NB4 (cell line): ENCODE data around the gene PNKP.
A peak's percentile ranks its signal among the peaks of the same experiment; 100 is the strongest.

ENCODE experiments used
- DNase-seq: peaks from one replicate; pipeline ENCODE4 v3.0.0; 2010; ENCODE audit warnings: low read depth
- H3K4me3 ChIP-seq: one replicate; pipeline ENCODE4 v1.5.1; 2011; ENCODE audit warnings: mild to moderate bottlenecking, low read depth, low read length, moderate library complexity
- CTCF ChIP-seq: IDR thresholded peaks from one replicate; pipeline ENCODE4 v1.5.1; 2012; ENCODE audit warnings: low read depth, low read length
- MAX ChIP-seq: IDR thresholded peaks from 2 replicates; pipeline ENCODE4 v1.6.1; 2011; ENCODE audit warnings: low read depth, low read length
- MYC ChIP-seq: IDR thresholded peaks from 2 replicates; pipeline ENCODE4 v1.6.1; 2011; ENCODE audit warnings: low read depth, low read length
- POLR2A ChIP-seq: IDR thresholded peaks from 2 replicates; pipeline ENCODE4 v1.6.1; 2011; ENCODE audit warnings: mild to moderate bottlenecking; ENCODE audit not compliant: insufficient read length; ENCODE audit errors: extremely low read depth

PNKP gene

GRCh38 chr19:49866933-49867782 lies at the start of gene PNKP:
TSS of gene PNKP (minus strand) at chr19:49867576. CDS start at chr19:49867204, 372 bp downstream.
- DNase-seq: peak; percentile 93
- H3K4me3 ChIP-seq: peak within 1 kb of the TSS; percentile 79
- TF ChIP-seq MYC (peak; percentile 22), CTCF (no peak), POLR2A (peak; percentile 72), MAX (peak; percentile 56; the same call in 1 of the 2 replicates)

- DNase-seq: no peak
- TF ChIP-seq POLR2A: no peak
- peak; percentile 16 for TF ChIP-seq CTCF
- no peak overlapping the region for H3K4me3 ChIP-seq
Observed at GRCh38 chr19:49915271-49915670, 47.9 kb upstream of the PNKP start.

GRCh38 chr19:49913720-49914119 lies 46.3 kb upstream of the PNKP start:
- no peak overlapping the region for H3K4me3 ChIP-seq
- DNase-seq: no peak
- TF ChIP-seq MYC: no peak
- no peak for TF ChIP-seq POLR2A
- TF ChIP-seq CTCF: no peak

GRCh38 chr19:49912965-49913685 lies 45.7 kb upstream of the PNKP start:
- TF ChIP-seq MYC (no peak), MAX (no peak), POLR2A (no peak), CTCF (no peak)
- no peak for DNase-seq
- H3K4me3 ChIP-seq: no peak overlapping the region

- H3K4me3 ChIP-seq: no peak overlapping the region
- peak; percentile 42 for DNase-seq
- TF ChIP-seq MAX (no peak), MYC (no peak), CTCF (no peak), POLR2A (no peak)
Observed at GRCh38 chr19:49911381-49912145, 44.2 kb upstream of the PNKP start.
